Renal cortex interstitium (tissue), 11 donors: ENCODE data around the gene AFG1L. TPM values are rescaled to one million over a fixed set of nuclear protein-coding genes. Genes with fewer than 3 reads are reported as not detected.

Experiments used
- DNase-seq, 11 donors: peaks; one replicate each; pipeline ENCODE4 v3.0.0-alpha.2; 2013; ENCODE audit warnings: low read depth in 9 of 11, low spot score in 4 of 11; ENCODE audit errors: extremely low read depth in 1 of 11
- polyA plus RNA-seq, 3 donors: library from polyadenylated mRNA; unstranded; fragments of 120-200 nt; gene quantifications; one replicate each; pipeline ENCODE4 v1.2.1, GENCODE V29; 2013; ENCODE audit not compliant: insufficient read length in 3 of 3

Gene AFG1L
- polyA plus RNA-seq, 3 donors = 6.5 to 8.8 (median 8.2) TPM

- DNase-seq = no peak
Measured at GRCh38 chr6:108330806-108331205, 36.0 kb downstream of the AFG1L start.

GRCh38 chr6:108331982-108332381 is 37.1 kb downstream of the AFG1L start:
- DNase-seq = no peak

GRCh38 chr6:108336971-108337370 is 42.1 kb downstream of the AFG1L start:
- DNase-seq = no peak

GRCh38 chr6:108337721-108338120 is 42.9 kb downstream of the AFG1L start:
- DNase-seq = no peak

GRCh38 chr6:108341372-108341771 is 46.5 kb downstream of the AFG1L start:
- no peak for DNase-seq

GRCh38 chr6:108343894-108344293 is 49.0 kb downstream of the AFG1L start:
- no peak for DNase-seq

GRCh38 chr6:108348655-108349349 is 53.9 kb downstream of the AFG1L start:
- DNase-seq = no peak

- no peak for DNase-seq
Measured at GRCh38 chr6:108350528-108350927, 55.7 kb downstream of the AFG1L start.

- DNase-seq = no peak
Measured at GRCh38 chr6:108353853-108354252, 59.0 kb downstream of the AFG1L start.

- no peak for DNase-seq
Measured at GRCh38 chr6:108355120-108355519, 60.3 kb downstream of the AFG1L start.

- DNase-seq = no peak
Measured at GRCh38 chr6:108355890-108356289, 61.0 kb downstream of the AFG1L start.

- no peak for DNase-seq
Measured at GRCh38 chr6:108359901-108360882, 65.3 kb downstream of the AFG1L start.

GRCh38 chr6:108360919-108361311 is 66.1 kb downstream of the AFG1L start:
- DNase-seq = no peak

- no peak for DNase-seq
Measured at GRCh38 chr6:108361312-108361932, 66.6 kb downstream of the AFG1L start.

- no peak for DNase-seq
Measured at GRCh38 chr6:108362455-108362854, 67.6 kb downstream of the AFG1L start.

- no peak for DNase-seq
Measured at GRCh38 chr6:108363113-108363512, 68.3 kb downstream of the AFG1L start.

GRCh38 chr6:108363889-108364313 is 69.0 kb downstream of the AFG1L start:
- no peak for DNase-seq

- no peak for DNase-seq
Measured at GRCh38 chr6:108364470-108364869, 69.6 kb downstream of the AFG1L start.

GRCh38 chr6:108365478-108365877 is 70.6 kb downstream of the AFG1L start:
- no peak for DNase-seq

GRCh38 chr6:108366236-108366635 is 71.4 kb downstream of the AFG1L start:
- DNase-seq = no peak
